ENCODE data around the gene PPP1R1A.

DNA sequence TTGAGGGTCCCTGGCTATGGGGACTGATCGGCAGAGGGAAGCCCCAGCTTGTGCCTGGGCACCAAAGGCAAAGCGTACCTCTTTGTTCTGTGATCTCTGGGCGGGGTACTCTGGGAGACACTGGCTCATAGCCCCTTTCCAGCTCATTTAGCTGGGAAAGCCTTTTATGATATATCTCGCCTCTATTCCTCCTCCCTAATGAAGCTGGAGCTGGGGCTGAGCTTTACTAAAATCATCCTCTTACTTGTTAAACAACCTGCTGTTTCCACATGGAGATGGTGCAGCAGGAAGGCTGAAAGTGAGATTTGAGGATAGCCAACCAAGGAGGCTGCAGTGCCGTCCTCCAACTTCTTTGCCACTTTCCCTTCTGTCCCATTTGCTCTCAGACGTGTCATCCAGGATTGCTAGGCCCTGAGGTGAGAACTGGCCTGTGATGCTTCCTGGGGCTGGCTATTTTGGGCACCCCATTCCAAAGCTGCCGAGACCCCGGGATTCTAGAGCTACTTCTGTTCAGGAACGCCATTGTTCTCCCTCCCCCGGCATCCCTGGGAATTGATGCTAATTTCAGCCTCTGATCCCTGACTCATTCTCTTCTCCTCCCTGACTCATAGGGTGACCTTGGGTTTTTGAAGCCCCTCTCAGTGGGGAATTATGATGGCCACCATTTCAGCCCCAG lies 23.0 kb downstream of the PPP1R1A start:
- TF ChIP-seq, protein P1, sequence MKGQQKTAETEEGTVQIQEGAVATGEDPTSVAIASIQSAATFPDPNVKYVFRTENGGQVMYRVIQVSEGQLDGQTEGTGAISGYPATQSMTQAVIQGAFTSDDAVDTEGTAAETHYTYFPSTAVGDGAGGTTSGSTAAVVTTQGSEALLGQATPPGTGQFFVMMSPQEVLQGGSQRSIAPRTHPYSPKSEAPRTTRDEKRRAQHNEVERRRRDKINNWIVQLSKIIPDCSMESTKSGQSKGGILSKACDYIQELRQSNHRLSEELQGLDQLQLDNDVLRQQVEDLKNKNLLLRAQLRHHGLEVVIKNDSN (IDR thresholded peaks at IDR 0.05) = no peak
- TF ChIP-seq RAD21 (IDR thresholded peaks at IDR 0.05; ENCODE audit: low read depth) = no peak
